Measurements from ENCODE around the gene ZNF573. TPM values are rescaled to one million over a fixed set of nuclear protein-coding genes. Genes with fewer than 3 reads are reported as not detected.

ZNF573 gene
- total RNA-seq, 1 donor from 2014 or later: 9.0 TPM

DNA sequence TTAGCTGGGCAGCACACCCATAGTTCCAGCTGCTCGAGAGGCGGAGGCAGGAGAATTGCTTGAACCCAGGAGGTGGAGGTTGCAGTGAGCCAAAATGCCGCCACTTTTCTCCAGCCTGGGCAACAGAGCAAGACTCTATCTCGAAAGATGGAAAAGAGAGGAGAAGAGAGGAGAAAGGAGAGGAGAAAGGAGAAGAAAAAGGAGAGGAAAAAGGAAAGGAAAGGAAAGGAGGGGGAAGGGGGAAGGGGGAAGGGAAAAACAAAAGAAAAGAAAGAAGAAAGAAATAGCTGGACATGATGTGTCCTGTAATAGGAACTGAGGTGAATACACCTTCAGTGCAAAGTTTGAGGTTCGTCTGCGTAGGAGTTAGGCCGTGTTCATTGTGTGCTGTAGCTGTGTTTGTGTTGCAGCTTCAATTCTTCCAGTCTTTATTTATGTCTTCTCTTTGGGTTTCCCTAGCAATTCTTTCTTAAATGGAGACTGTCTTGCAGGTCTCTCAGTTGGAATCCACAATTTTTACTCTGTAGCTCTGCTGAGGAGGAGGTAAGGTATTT lies 73.3 kb downstream of the ZNF573 start:
- DNase-seq (ENCODE audit: missing footprints): no peak
- intact Hi-C loops (cut with DNase I): no loop called here
- no peak for ATAC-seq

DNA sequence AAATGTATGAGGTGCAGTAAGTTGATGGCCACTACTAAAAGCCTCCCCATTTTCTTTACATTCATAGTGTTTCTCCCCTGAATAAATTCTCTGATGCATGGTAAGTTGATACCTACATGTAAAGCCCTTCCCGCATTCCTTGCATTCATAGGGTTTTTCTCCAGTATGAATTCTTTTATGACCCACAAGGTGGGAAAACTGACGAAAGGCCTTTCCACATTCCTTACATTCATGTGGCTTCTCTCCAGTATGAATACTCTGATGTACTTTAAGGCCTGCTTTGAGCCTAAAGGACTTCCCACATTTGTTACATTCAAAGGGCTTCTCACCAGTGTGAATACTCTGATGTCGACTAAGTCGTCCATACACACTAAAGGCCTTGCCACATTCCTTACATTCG lies 80.3 kb downstream of the ZNF573 start:
- ATAC-seq (no peak), DNase-seq (ENCODE audit: missing footprints) (no peak)
- intact Hi-C loops (cut with DNase I): no loop called here

DNA sequence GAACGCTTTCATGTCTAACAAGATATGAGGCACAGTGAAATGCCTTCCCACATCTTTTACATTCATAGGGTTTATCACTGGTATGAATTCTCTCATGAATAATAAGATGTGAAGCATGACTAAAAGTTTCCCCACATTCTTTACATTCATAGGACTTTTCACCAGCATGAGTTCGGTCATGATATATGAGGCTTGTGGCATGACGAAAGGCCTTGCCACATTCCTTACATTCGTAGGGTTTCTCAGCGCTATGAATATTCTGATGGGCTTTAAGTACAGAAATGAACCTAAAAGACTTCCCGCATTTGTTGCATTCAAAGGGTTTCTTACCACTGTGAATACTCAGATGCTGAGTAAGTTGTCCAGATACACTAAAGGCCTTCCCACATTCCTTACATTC lies 81.2 kb downstream of the ZNF573 start:
- intact Hi-C loops (cut with DNase I): no loop called here
- ATAC-seq (no peak), DNase-seq (ENCODE audit: missing footprints) (no peak)

DNA sequence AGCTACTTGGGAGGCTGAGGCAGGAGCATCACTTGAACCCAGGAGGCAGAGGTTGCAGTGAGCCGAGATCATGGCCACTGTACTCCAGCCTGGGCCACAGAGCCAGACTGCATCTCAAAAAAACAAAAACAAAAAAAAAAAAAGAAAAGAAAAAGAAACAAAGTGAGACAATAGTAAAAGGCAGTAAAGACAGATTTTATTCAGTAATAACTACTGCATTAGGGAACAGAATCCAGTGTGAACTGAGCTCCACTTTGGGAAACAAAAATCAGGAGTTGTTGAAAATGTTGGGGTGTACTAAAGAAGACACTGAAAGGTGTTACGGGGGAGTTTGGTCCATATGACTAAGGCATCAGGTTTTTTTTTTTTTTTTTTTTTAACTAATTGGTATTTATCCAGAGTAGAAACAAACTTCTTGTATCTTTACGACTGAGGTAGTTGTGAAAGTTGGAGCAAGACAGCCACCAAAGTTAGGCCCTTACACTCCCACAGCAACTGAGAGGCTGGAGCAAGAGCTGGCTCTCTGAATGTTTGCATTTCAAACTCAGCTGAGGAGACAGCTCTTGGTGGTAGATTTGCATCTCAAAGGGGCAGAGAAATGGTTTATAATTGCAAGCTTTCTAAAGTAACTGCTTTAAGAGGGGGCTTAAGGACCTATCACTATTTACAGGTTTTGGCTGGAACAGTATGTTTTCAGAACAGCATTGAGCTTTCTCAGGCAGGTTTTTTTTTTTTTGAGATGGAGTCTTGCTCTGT lies 84.1 kb downstream of the ZNF573 start:
- no peak for DNase-seq (ENCODE audit: missing footprints)
- no peak for ATAC-seq
- intact Hi-C loops (cut with DNase I): no loop called here

DNA sequence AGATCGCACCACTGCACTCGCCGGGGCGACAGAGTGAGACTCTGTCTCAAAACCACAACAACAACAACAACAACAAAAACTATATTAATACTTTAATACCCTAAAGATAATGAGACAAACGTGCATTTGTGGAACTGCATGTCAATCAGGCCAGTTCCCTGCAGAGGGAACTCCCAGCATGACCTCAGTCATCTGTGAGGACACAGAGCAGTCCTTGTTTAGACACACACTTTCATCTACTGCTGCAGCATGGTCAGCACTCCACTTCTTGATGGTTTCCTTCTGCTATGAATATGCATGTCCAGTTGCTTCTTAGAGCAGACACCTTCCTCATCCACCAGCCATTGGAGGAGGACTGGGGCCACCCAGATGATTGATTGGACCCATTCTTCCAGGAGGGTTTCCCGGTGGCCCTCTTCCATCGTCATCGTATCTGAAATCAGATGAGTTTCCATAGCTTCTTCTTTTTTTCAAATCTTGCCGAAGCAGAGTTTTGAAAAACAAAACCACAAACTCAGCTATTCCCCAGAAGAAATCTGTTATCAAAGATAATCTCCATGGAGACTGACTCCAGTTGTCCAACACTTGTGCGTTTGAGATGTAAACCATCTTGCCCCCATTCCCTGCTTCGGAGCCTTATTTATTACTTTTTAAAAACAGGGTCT lies 86.3 kb downstream of the ZNF573 start:
- no peak for DNase-seq (ENCODE audit: missing footprints)
- no peak for ATAC-seq
- intact Hi-C loops (cut with DNase I): loop anchor here (5.0 kb wide), 1 partner anchor 36 kb away; the partner anchor contains the start of gene ZFP30

DNA sequence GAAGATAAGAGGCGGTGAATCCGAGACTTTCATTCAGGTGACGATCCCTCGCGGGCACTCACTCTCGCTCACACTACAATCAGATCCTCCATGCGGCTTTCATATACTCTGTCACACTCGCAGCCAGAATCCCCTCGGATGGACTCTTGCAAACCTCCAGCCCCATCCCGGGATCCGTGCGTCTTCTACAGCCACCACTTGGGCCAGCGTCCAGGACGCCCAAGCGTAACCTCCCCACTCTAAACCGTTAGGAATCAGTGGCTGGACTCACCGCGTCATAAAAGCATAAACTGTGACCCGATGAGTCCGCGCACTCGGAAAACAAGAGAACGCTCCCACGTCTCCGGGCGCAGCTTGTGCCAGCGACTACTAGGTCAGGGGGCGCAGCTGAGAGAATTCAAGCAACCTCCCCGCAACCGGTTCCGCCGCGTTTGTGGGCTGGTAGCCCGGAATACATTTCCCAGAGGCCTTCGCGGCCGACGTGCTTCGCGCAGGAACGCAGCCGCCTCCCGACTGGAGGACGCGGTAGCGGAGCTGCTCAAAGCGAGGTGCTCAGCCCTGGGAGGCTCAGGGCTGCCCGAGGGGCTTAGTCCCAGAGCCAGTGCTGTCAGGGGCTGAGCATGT lies 87.4 kb downstream of the ZNF573 start:
- peak; percentile 92 for DNase-seq (ENCODE audit: missing footprints)
- peak; percentile 98 for ATAC-seq
- intact Hi-C loops (cut with DNase I): loop anchor here (5.0 kb wide), 1 partner anchor 35 kb away; the partner anchor contains the start of gene ZFP30

Other genes starting within 250 kb of the ZNF573 start
- 3.8 TPM for gene ZNF571, start 184.8 kb downstream of the ZNF573 start, total RNA-seq
- 6.8 TPM for gene ZNF540, start 184.7 kb downstream of the ZNF573 start, total RNA-seq
- 6.9 TPM for gene ZFP30, start 124.1 kb downstream of the ZNF573 start, total RNA-seq
- gene ZNF607, start 59.8 kb downstream of the ZNF573 start, total RNA-seq: 6.1 TPM
- gene WDR87, start 127.0 kb upstream of the ZNF573 start, total RNA-seq: not detected
- 9.3 TPM for gene SIPA1L3, start 127.6 kb upstream of the ZNF573 start, total RNA-seq